Caco-2 (cell line): Measurements from ENCODE around the gene TSHZ3. TPM values are rescaled to one million over a fixed set of nuclear protein-coding genes. Genes with fewer than 3 reads are reported as not detected.
A peak's percentile ranks its signal among the peaks of the same experiment; 100 is the strongest.

ENCODE experiments used
- BruUV-seq: library from RNA; stranded (reverse); fragments of 400-500 nt; replicated peaks from 2 replicates; lab custom pipeline; 2021; lab: Mats Ljungman, UMichigan
- CTCF ChIA-PET: fragments of 300-600 bp; sonication (Branson Sonifier 250); formaldehyde crosslinking; loops from one replicate; lab custom pipeline; 2022; ENCODE audit warnings: antibody characterized with exemption; lab: Charles Lee
- POLR2A ChIA-PET: fragments of 300-600 bp; sonication (Branson Sonifier 250); formaldehyde crosslinking; loops from one replicate; lab custom pipeline; 2022; ENCODE audit warnings: antibody characterized with exemption; lab: Charles Lee
- DNase-seq, 2 experiments: peaks; one replicate each; pipeline versions ENCODE4 v3.0.0 to v3.0.0-alpha.2; 2020 to 2022
- H3K27me3 ChIP-seq: replicated peaks from 2 replicates; pipeline ENCODE4 v1.6.0; 2011; ENCODE audit warnings: low read length; ENCODE audit not compliant: control insufficient read depth, insufficient read depth
- H3K36me3 ChIP-seq: 2 replicates; pipeline ENCODE4 v1.5.1; 2011; ENCODE audit warnings: low read length; ENCODE audit not compliant: control insufficient read depth, insufficient read depth
- H3K4me1 ChIP-seq: fragments of 250-450 bp; sonication (Bioruptor Pico); 2 replicates; pipeline ENCODE4 v1.5.1; 2020; ENCODE audit warnings: mild to moderate bottlenecking
- H3K4me3 ChIP-seq: 2 replicates; pipeline ENCODE4 v1.5.1; 2011; ENCODE audit warnings: low read depth, mild to moderate bottlenecking, control low read depth, low read length
- H3K9me3 ChIP-seq: fragments of 250-450 bp; sonication (Bioruptor Pico); 2 replicates; pipeline ENCODE4 v1.5.1; 2020; ENCODE audit warnings: mild to moderate bottlenecking, moderate library complexity
- H3K27ac Mint-ChIP-seq: one replicate; pipeline ENCODE4 v1.8.0; 2022; ENCODE audit warnings: mixed read lengths; ENCODE audit not compliant: unreplicated experiment
- H3K27me3 Mint-ChIP-seq: one replicate; pipeline ENCODE4 v1.8.0; 2022; ENCODE audit warnings: mixed read lengths; ENCODE audit not compliant: insufficient read depth, unreplicated experiment
- H3K36me3 Mint-ChIP-seq: one replicate; pipeline ENCODE4 v1.8.0; 2022; ENCODE audit warnings: mild to moderate bottlenecking, mixed read lengths; ENCODE audit not compliant: insufficient read depth, unreplicated experiment
- H3K4me1 Mint-ChIP-seq: one replicate; pipeline ENCODE4 v1.8.0; 2022; ENCODE audit warnings: low read depth, mixed read lengths; ENCODE audit not compliant: unreplicated experiment
- H3K4me3 Mint-ChIP-seq: one replicate; pipeline ENCODE4 v1.8.0; 2022; ENCODE audit warnings: mild to moderate bottlenecking, moderate library complexity, mixed read lengths; ENCODE audit not compliant: unreplicated experiment
- H3K9me3 Mint-ChIP-seq: one replicate; pipeline ENCODE4 v1.8.0; 2022; ENCODE audit warnings: mixed read lengths; ENCODE audit not compliant: unreplicated experiment
- CTCF ChIP-seq, 2 experiments: fragments of 200-600 bp in 1 of 2; IDR thresholded peaks; 1 replicate in 1 of 2; 2 replicates in 1 of 2; pipeline versions ENCODE4 v1.5.1 to v1.8.0; 2011 to 2022; ENCODE audit warnings: antibody characterized with exemption in 1 of 2, control low read depth in 1 of 2, inconsistent platforms in 1 of 2, low read depth in 1 of 2, low read length in 1 of 2, mild to moderate bottlenecking in 1 of 2, moderate library complexity in 1 of 2; ENCODE audit not compliant: insufficient read depth in 1 of 2, severe bottlenecking in 1 of 2, unreplicated experiment in 1 of 2
- intact Hi-C: fragments of 100-400 bp; cut with micrococcal nuclease; formaldehyde crosslinking; loops from one replicate; pipeline ENCODE4 v1.10.0; 2022; ENCODE audit not compliant: unreplicated experiment
- total RNA-seq: library from RNA; stranded (reverse); gene quantifications from 2 replicates; pipeline ENCODE4 v1.2.3, GENCODE V29; 2022

TSHZ3 gene
- total RNA-seq, 1 experiment from 2014 or later: not detected

- Histone ChIP-seq H3K9me3 (no peaks in the 10 kb centered on the region), H3K4me3 (no peak overlapping the region), H3K27me3 (no peaks in the 10 kb centered on the region), H3K36me3 (no peaks in the 10 kb centered on the region), H3K4me1 (no peaks in the 10 kb centered on the region)
- no TSS peak for BruUV-seq
- Mint-ChIP-seq H3K27ac (no peak overlapping the region), H3K4me3 (no peak overlapping the region), H3K27me3 (peaks cover 8% of the 10 kb centered on the region), H3K4me1 (no peaks in the 10 kb centered on the region), H3K9me3 (no peaks in the 10 kb centered on the region), H3K36me3 (no peaks in the 10 kb centered on the region)
- POLR2A ChIA-PET: no interaction called here
- intact Hi-C loops: no loop called here
- CTCF ChIA-PET: no interaction called here
- no peak for TF ChIP-seq CTCF (IDR thresholded peaks at IDR 0.05; ENCODE audit: insufficient read depth in 1 of 2, low read depth in 1 of 2, low read length in 1 of 2, severe bottlenecking in 1 of 2, unreplicated experiment in 1 of 2)
- DNase-seq: no peak
Measured at GRCh38 chr19:31266196-31266595, 83.0 kb downstream of the TSHZ3 start.

DNA sequence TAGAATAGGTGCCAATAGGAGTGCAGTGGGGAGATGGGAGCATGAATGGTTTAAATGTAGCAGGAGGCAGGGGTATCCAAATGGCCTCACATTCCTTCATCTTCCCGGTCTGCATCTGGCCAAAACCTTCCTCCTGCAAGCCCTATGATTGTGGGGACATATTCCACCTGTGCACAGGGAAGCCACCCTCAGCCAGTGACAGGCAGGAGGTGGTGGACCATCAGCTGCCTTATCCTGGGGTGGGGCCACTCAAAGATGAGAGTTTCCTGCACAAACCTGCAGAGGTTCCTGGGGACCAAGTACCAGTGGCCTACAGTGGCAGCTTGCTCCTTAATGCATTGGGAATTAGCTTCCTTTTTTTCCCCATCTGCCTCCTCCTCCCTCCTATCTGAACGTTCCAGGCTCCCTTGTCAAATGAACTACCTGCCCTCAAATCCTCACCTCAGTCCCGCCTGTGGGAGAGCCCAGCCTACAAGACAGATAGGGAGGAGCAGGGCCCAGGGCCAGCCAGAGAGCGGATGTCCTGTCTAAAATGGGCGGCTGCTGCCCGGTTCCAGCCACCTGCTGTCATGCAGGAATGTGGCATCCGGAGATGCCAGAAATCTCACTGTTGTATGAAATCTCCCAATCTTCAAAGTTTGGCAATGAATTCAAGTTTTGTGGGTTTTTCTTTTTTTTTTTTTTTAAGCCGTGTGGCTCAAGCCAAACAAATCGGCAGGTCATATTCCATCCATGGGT, 85.0 kb downstream of the TSHZ3 start:
- TF ChIP-seq CTCF (IDR thresholded peaks at IDR 0.05; ENCODE audit: insufficient read depth in 1 of 2, low read depth in 1 of 2, low read length in 1 of 2, severe bottlenecking in 1 of 2, unreplicated experiment in 1 of 2): no peak
- H3K27me3 ChIP-seq: no peaks in the 10 kb centered on the region
- Mint-ChIP-seq H3K36me3 (no peaks in the 10 kb centered on the region), H3K27me3 (peaks cover 8% of the 10 kb centered on the region), H3K27ac (no peak overlapping the region), H3K9me3 (no peaks in the 10 kb centered on the region), H3K4me1 (no peaks in the 10 kb centered on the region), H3K4me3 (no peak overlapping the region)
- intact Hi-C loops: no loop called here
- no peaks in the 10 kb centered on the region for H3K9me3 ChIP-seq
- BruUV-seq: no TSS peak
- H3K36me3 ChIP-seq: no peaks in the 10 kb centered on the region
- H3K4me1 ChIP-seq: no peaks in the 10 kb centered on the region
- DNase-seq: peak in 1 of 2 experiments; percentile 17
- POLR2A ChIA-PET: no interaction called here
- CTCF ChIA-PET: no interaction called here
- H3K4me3 ChIP-seq: no peak overlapping the region

GRCh38 chr19:31263328-31263727, 85.9 kb downstream of the TSHZ3 start:
- CTCF ChIA-PET: no interaction called here
- POLR2A ChIA-PET: no interaction called here
- no peaks in the 10 kb centered on the region for H3K4me1 ChIP-seq
- Mint-ChIP-seq H3K9me3 (no peaks in the 10 kb centered on the region), H3K4me1 (no peaks in the 10 kb centered on the region), H3K4me3 (no peak overlapping the region), H3K27me3 (peaks cover 7% of the 10 kb centered on the region), H3K27ac (no peak overlapping the region), H3K36me3 (no peaks in the 10 kb centered on the region)
- DNase-seq: no peak
- no peaks in the 10 kb centered on the region for H3K27me3 ChIP-seq
- intact Hi-C loops: no loop called here
- no peak overlapping the region for H3K4me3 ChIP-seq
- TF ChIP-seq CTCF (IDR thresholded peaks at IDR 0.05; ENCODE audit: insufficient read depth in 1 of 2, low read depth in 1 of 2, low read length in 1 of 2, severe bottlenecking in 1 of 2, unreplicated experiment in 1 of 2): no peak
- H3K36me3 ChIP-seq: no peaks in the 10 kb centered on the region
- BruUV-seq: no TSS peak
- H3K9me3 ChIP-seq: no peaks in the 10 kb centered on the region
